Stimulated activated CD8-positive, alpha-beta memory T cell treated with anti-CD3 and anti-CD28 coated beads, Interleukin-7, amount 100 ng/mL, for 24 hours (primary cell): ENCODE results near the gene FAHD1.
"Not testable (repeated sequence)": the region's sequence is repeated elsewhere in the genome, so short reads cannot be mapped to it uniquely, and the experiment has no call there.

Experiments used
- DNase-seq: peaks from one replicate; pipeline ENCODE4 v3.0.0-alpha.2; 2020; ENCODE audit warnings: low read depth

Gene FAHD1

DNA sequence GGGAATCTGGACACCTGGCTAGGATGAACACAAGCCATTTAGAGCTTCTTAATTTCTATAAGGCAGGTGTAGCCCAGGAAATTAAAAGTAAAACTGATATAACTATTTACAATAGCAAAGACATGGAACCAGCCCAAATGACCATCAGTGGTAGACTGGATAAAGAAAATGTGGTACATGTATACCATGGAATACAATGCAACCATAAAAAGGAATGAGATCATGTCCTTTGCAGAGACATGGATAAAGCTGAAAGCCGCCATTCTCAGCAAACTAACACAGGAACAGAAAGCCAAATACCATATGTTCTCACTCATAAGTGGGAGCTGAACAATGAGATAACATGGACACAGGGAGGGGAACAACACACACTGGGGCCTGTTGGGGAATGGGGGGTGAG lies 19.4 kb downstream of the FAHD1 start:
- DNase-seq: no peak

DNA sequence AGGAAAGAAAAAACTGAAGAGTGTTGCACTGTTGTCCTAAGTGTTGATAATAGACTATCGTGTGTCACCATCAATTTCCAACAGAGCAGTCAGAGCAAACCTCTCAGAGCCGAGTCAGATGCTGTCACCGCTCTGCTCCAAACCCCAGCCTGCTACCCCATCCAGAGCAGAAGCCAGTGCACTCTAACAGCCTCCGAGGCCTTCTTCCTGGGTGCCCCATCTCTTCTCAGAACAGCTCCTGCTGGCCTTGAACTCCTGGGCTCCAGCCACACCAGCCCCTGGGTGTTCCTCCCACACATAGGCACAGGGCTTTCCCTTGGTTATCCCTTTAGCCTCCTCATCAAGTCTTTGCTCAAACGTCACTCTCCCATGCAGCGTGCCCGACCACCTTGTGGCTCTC lies 24.0 kb downstream of the FAHD1 start:
- DNase-seq: no peak

DNA sequence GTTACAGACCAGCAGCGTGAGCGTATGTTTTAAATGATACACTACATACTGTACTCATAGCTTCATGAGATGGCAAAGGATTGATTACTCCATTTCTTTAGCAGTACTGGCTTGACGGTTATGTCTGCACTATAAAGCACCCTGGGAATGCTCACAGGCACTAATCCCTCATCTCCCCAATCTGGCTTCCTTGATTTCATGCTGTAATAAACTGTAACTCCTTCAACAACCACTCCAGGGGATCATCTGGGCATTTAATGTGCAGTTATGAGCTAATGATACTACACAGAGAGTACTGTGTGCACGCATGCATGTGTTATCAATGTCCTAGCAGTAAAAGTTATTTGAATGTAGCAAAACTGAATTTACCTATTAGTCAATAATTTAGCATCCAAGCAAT lies 24.8 kb downstream of the FAHD1 start:
- DNase-seq: no peak

DNA sequence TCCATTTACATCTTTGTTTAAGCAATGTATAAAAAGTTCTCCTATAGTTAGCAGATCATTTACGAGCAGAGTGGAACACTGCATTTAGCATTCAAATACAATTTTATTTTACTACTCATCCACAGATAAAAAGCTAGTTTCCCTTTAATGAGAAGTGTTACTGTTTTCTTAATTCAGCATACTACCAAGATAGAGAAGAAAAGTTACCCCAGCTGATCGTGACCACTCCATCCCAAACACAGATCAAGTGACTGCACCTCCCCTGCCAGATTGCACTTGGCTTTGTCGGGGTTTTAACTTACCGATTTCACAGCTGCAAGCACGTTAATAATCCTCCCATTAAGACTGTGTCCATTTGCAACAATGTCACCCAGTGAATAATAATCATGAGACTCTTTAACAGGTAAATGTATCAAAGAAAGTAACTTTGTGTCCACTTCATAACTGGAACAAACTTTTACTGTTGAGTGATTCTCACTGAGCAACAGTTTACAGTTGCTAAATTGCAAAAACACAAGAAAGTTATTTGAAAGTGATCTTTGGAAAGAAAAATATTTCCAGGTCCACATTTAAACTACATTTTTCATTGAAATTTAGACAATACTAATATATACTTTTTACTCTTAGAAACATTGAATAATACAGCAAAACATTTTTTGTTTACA lies 30.6 kb downstream of the FAHD1 start:
- DNase-seq: no peak

DNA sequence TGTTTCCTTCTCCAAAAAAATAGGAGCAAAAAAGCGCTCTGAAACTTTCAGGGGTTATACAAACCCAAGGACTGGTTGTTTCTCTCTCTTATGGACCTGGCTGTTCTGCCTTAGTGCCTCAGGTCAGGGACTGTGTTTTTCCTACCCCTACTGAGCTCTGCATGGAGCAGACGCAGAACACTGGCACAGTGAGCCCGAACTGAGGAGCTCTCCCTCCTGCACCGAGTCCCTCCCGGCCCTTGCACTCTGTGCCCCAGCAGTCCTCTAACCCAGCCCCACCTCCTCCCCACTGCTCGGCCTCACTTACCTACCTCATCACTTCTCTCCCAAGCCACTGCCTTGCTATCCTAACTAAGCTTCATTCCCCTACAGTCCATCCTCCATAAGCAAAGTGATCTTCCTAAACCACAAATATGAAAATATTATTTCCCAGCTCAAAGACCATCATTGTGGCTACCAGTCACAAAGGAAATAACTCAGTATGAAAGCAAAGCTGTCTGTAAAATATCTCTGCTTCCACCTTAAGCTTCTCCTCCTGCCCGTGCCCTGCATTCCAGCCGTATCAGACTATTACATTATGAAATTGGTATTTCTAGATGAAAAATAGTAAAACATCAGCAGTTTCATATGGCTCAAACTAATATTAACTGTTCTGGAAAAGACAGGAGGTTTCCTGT lies 31.3 kb downstream of the FAHD1 start:
- DNase-seq: no peak

DNA sequence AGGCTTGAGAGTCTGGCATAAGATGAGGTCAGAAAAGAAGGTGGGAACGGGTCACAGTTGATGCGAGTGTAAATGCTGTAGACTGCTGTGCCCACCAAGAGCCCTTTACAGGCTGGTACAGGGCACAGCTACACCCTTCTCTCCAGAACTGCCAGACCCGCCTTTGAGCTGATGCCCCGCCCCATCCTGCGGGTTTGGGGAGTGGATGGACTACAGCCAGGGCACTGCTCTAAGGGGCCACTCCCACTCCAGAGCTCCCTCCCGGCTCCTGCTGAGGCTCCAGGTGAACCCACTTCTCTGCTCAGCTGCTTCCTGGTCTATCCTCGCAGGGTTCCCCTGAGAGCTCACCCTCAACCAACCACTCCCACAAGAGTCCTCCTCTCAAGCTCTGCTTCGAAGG lies 32.6 kb downstream of the FAHD1 start:
- no peak for DNase-seq

DNA sequence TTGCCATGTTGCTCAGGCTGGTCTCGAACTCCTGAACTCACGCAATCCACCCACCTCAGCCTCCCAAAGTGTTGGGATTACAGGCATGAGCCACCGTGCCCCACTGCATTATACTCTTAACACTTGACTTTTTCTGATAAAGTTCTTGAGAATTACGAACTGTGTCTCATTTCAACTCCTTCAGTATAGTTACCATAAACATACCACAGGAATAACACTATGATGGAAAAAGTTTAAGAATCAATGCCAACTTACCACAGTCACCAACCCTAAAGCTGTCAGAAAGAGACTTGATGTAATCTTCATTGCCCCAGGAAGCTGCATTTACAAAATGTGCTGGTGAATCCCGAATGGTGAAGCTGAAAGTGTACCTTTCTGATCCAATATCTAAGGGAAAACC lies 34.7 kb downstream of the FAHD1 start:
- no peak for DNase-seq

DNA sequence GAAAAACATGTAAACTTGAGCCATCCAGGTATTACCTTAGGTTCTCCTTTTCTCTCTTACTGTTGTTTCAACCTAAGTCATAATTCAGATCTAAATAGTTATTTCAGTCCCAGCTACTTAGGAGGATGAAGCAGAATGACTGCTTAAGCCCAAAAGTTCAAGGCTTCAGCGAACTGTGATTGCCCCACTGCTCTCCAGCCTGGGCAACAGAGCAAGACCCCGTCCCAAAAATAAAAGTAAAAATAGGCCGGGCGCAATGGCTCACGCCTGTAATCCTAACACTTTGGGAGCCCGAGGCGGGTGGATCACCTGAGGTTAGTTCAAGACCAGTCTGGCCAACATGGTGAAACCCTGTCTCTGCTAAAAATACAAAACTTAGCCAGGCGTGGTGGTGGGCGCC lies 35.4 kb downstream of the FAHD1 start:
- no peak for DNase-seq

DNA sequence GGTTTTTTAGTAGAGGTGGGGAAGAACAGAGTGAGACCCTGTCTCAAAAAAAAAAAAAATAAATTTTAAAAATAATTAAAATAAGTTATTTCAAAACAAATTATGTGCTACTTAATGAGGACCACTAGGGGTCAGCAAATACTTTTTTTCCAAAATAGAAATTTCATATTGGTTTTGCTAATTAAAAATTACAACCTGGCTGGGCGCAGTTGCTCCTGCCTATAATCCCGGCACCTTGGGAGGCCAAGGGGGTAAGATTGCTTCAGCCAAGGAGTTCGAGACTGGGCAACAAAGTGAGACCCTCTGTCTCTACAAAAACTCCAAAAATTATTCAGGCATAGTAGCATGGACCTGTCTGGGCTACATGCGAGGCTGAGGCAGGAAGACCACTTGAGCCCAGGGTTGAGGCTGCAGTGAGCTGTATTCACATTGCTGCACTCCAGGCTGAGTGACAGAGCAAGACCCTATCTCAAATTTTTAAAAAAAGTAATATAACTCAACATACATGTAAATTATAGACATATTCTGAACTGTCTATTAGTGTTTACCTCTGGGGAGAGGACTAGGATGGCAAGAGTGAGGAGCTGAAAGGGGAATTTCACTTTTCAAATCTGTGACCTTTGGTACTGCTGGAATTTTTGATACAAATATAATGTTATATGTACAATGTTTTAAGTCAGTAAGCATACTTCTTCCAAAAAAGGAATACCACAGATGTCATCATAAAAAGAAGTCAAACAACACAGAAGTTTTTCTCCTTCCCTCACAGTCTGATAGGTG lies 36.9 kb downstream of the FAHD1 start:
- DNase-seq: no peak

DNA sequence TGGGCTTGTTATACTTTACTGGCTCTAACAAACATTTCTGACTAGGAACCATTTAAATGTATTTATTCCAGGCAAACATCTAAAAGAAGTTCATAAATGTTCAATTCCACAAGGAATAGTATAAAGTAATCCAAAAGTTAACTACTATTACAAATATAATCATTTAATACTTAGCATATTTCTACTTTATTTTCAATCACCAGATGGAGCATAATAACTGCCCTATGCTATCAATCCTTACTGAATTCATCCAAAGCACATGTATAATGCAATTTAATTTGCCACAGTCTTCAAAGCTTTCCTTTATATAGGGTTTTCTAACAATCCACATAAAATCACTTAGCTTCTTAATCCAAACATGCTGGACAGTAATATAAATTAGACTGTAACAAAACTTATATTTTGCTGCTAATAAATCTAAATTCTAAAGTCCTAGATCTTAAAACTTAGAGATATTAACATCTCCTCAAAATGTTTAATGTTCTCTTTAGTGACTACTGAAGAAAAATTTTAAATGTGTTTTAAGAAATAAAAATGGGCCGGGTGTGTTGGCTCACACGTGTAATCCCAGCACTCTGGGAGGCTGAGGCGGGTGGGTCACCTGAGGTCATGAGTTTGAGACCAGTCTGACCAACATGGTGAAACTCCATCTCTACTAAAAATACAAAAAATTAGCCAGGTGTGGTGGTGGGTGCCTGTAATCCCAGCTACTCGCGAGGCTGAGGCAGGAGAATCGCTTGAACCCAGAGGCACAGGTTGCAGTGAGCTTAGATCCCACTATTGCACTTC lies 39.1 kb downstream of the FAHD1 start:
- DNase-seq: no peak

DNA sequence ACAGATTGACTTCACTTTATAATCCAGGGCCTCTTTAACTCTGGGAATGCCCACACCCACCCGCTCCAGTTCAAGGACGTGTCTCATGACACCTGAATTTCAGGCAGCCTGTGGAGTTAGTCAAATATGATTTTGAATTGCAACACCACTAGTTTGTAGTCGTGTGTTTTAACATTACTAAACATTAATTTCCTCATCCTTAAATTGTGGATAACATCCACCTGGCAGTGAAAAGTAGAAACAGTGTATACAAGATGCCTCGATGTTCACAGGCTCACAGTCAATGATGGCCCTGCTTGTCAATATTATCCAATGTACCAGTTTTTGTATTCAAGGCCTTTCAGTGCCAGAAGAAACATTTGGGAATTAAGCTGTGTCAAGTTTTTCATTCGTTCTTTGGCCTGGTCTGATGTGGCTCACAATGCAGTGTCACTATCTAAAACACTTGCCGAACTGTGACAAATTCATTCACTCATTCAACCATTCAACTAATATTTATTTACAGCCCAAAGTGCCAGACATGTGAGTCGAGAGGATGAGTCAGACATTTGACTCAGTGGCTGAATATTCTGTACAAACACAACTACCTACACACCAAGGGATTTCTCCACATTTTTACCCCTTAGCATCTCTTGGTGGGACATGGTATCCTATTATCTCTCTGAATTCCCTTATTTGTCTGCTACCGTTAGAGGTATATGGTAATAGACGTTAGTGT lies 43.5 kb downstream of the FAHD1 start:
- DNase-seq: no peak

DNA sequence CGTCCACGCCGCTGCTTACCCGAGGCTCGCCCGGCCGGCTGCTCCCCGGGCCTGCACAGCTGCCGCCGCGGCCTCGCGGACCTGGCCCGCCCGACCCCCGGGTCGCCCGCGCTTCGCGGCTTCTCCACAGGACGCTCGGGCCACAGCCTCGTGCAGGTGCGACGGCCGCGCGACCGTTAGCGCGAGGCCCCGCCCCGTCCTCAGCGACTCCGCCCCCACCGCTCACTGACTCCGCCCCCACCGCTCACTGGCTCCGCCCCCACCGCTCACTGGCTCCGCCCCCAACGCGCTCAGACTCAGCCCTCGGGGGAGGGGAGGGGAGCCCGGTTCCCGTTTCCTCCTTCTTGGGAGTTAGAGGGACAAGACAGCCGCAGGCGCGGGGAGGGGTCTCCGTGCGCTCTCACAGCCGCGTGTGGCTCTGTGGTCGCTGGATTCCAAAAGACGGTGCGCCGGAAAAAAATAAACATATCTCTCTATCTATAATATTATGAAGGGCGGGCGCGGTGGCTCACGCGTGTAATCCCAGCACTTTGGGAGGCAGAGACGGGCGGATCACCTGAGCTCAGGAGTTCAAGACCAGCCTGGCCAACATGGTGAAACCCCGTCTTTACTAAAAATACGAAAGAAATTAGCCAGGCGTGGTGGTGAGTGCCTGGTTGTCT lies 45.1 kb downstream of the FAHD1 start, which contains the start of gene MEIOB:
Gene MEIOB, minus strand, starts transcription at position 191 of the 662 bp plus-strand sequence. CDS start 3,989 bp downstream, outside the sequence.
- peak; percentile 21 for DNase-seq

DNA sequence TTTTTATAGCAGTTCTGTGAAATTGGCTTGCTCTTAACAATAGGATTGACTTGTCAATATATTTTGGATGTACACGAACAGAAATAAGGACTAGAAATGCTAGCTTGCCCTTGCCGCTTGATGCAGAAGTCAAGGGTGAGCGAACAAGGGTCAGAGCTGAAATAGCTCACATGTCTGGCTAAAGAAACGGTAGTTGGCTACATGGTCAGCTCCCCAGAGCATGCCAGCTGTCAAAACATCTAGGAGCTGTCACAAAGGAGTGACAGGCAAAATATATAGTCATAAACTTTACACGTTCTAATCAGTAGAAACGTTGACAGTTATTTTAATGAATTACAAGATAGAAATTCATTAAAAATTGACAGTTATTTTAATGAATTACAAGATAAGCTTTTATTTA lies 47.8 kb downstream of the FAHD1 start:
- no peak for DNase-seq

DNA sequence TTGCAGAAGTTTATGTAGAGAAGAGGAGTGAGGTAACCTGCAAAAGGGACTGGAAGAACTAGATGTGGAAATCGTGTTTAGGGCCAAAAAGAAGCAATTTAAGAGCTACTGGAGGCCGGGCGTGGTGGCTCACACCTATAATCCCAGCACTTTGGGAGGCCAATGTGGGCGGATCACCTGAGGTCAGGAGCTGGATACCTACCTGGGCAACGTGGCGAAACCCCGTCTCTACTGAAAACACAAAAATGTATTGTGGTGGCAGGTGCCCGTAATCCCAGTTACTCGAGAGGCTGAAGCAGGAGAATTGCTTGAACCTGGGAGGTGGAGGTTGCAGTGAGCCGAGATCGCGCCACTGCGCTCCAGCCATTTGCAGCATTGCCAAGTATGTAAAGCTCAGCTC lies 49.1 kb downstream of the FAHD1 start:
- DNase-seq: not testable (repeated sequence)

DNA sequence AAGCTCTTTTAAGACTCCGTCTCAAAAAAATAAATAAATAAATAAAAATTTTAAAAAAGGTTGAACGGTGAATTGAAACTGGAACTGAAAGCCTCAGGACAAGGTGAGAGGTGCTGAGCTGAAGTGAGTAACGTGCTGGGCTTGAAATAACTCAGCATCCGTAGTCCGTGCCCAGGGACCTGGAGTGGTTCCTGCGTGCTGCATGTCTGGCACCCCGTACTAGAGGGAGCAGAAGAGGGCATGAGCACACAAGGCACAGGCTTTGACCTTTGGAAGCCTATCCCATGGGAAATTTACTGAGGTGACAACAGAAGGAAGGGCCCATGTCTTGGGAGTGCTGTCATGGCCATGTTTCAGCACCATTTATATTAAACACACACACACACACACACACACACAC lies 49.5 kb downstream of the FAHD1 start:
- no peak for DNase-seq

DNA sequence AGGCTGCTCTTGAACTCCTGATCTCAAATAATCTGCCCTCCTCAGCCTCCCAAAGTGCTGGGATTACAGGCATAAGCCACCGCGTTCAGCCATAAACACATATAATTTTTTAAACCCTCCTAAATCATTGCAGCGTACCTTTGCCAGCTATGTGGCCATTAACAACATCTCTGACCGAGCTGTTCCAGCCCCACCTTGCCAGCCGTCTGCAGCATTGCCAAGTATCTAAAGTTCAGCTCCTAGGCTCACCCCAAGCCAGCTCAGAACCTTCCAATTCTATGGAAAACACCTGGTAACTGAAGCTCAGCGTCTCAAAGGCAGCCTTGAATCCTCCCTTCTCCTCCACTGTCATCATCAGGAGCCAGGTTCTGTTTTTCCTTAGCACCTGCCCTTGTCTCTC lies 50.1 kb downstream of the FAHD1 start:
- DNase-seq: no peak

DNA sequence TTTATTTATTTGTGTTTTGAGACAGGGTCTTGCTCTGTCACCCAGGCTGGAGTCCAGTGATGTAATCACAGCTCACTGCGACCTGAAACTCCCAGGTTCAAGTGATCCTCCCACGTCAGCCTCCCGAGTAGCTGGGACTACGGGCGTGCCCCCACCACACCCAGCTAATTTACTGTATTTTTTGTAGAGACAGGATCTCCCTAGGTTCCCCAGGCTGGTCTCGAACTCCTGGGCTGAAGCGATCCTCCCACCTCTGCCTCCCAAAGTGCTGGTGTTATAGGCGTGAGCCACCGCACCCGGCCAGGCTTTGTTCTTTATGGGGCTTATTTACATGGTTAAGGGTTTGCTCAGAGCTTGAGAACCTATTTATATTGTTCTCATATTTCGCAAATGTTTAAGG lies 50.8 kb downstream of the FAHD1 start:
- no peak for DNase-seq

DNA sequence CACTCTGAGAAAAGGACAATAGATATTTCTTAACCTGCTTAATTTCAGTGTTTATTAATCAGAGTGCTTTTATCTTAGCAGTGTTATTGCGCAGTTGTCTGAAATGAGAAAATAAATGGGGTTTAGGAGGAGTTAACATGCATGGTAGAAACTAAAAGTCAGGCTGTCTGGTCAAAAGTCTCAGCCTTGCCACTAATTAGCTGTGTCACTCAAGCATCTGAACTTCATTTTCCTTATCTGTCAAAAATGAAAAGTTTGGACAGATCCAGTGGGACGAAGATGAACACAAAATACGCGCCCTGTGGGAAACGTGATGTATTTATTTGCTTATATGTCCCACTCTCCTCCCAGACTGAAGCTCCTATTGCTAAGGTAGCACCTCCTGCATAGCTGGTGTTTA lies 51.2 kb downstream of the FAHD1 start:
- DNase-seq: no peak
